Tracheal epithelial cell (primary cell): Measurements from ENCODE around the gene WDR20. TPM values are rescaled to one million over a fixed set of nuclear protein-coding genes. Genes with fewer than 3 reads are reported as not detected.

ENCODE experiments used
- total RNA-seq: library from RNA; depleted of rRNA; stranded (reverse); fragments of >200 nt; gene quantifications from 2 replicates; pipeline ENCODE4 v1.2.1, GENCODE V29; 2014

The WDR20 gene, protein sequence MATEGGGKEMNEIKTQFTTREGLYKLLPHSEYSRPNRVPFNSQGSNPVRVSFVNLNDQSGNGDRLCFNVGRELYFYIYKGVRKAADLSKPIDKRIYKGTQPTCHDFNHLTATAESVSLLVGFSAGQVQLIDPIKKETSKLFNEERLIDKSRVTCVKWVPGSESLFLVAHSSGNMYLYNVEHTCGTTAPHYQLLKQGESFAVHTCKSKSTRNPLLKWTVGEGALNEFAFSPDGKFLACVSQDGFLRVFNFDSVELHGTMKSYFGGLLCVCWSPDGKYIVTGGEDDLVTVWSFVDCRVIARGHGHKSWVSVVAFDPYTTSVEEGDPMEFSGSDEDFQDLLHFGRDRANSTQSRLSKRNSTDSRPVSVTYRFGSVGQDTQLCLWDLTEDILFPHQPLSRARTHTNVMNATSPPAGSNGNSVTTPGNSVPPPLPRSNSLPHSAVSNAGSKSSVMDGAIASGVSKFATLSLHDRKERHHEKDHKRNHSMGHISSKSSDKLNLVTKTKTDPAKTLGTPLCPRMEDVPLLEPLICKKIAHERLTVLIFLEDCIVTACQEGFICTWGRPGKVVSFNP
- 7.7 and 14.1 TPM in 2 replicates for total RNA-seq

DNA sequence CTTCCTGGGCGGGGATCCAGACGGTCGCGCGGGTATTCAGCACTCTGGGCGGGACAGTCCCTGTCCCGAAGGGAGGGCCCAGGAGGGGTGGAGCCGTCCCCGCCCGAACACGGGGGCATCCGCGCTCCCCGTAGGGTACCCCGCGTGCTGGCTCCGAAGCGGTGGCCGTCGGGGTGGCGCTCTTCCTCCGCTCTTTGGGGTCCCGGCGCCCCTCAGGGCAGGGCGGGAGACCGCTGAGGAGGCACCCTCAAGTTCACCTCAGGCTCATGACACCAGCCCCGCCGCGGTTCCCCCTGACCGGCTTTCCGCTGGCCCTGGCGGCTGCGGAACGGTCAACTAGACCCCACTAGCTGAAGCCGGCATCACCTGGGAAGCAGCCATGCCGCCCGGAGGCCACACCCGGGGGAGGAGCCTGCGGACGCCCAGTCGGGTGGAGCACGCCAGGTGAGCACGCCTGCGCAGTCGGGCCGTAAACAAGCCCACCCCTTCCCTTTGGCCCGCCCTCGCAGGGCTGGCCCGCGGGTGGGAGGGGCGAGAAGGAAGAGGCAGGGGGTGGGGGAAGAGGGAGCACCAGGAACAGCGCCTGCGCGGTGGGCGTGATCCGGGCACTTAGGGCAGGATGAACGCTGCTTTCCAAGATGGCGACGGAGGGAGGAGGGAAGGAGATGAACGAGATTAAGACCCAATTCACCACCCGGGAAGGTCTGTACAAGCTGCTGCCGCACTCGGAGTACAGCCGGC lies at the start of gene WDR20:
TSS of gene WDR20 (plus strand) at position 612 of the 741 bp plus-strand sequence. CDS start at position 639, 27 bp downstream.

Other genes starting within 250 kb of the WDR20 start
- 296 and 381 TPM in 2 replicates for gene DYNC1H1, start 175.3 kb upstream of the WDR20 start, total RNA-seq
- gene HSP90AA1, start 52.9 kb upstream of the WDR20 start, total RNA-seq, result 418 and 546 TPM in 2 replicates
- gene MOK, start 165.3 kb downstream of the WDR20 start, total RNA-seq, result 2.6 and 3.1 TPM in 2 replicates
- 9.2 and 9.4 TPM in 2 replicates for gene ZNF839, start 179.8 kb downstream of the WDR20 start, total RNA-seq
- 40.0 and 56.7 TPM in 2 replicates for gene CINP, start 223.0 kb downstream of the WDR20 start, total RNA-seq
- 8.2 and 8.7 TPM in 2 replicates for gene TECPR2, start 223.0 kb downstream of the WDR20 start, total RNA-seq